HG03439 (cell line): ENCODE measurements around the gene PDE4B.

Source experiments
- ATAC-seq: cut with Tn5 transposase; IDR thresholded peaks from one replicate; pipeline ENCODE4 v1.9.1; 2021; ENCODE audit warnings: mild to moderate bottlenecking, moderate library complexity; ENCODE audit not compliant: unreplicated experiment

Gene PDE4B

GRCh38 chr1:66250478-66250877 is 457.8 kb downstream of the PDE4B start:
- ATAC-seq = no peak

- ATAC-seq = no peak
These were observed 458.9 kb downstream of the PDE4B start for GRCh38 chr1:66251546-66251945.

- peak; percentile 74 for ATAC-seq
These were observed 460.7 kb downstream of the PDE4B start for GRCh38 chr1:66253330-66253921.

- ATAC-seq = no peak
These were observed 462.1 kb downstream of the PDE4B start for GRCh38 chr1:66254785-66255184.

GRCh38 chr1:66256629-66257572 is 464.2 kb downstream of the PDE4B start:
- ATAC-seq = no peak

- peak; percentile 51 for ATAC-seq
These were observed 465.9 kb downstream of the PDE4B start for GRCh38 chr1:66258404-66259105.

- no peak for ATAC-seq
These were observed 468.7 kb downstream of the PDE4B start for GRCh38 chr1:66261364-66261763.

GRCh38 chr1:66262208-66262963 is 469.7 kb downstream of the PDE4B start:
- ATAC-seq = no peak

- no peak for ATAC-seq
These were observed 472.6 kb downstream of the PDE4B start for GRCh38 chr1:66265268-66265667.

GRCh38 chr1:66265796-66266195 is 473.1 kb downstream of the PDE4B start:
- no peak for ATAC-seq

- no peak for ATAC-seq
These were observed 473.7 kb downstream of the PDE4B start for GRCh38 chr1:66266350-66266749.

- no peak for ATAC-seq
These were observed 474.1 kb downstream of the PDE4B start for GRCh38 chr1:66266756-66267155.

GRCh38 chr1:66267201-66267940 is 474.7 kb downstream of the PDE4B start:
- ATAC-seq = no peak

- no peak for ATAC-seq
These were observed 476.5 kb downstream of the PDE4B start for GRCh38 chr1:66269222-66269621.

GRCh38 chr1:66270119-66270812 is 477.6 kb downstream of the PDE4B start:
- no peak for ATAC-seq

GRCh38 chr1:66271216-66271903 is 478.7 kb downstream of the PDE4B start:
- no peak for ATAC-seq

- no peak for ATAC-seq
These were observed 479.2 kb downstream of the PDE4B start for GRCh38 chr1:66271904-66272254.

- ATAC-seq = no peak
These were observed 481.0 kb downstream of the PDE4B start for GRCh38 chr1:66273656-66274055.

- no peak for ATAC-seq
These were observed 481.9 kb downstream of the PDE4B start for GRCh38 chr1:66274634-66275033.
